Kidney (tissue), 14 donors: Measurements from ENCODE around the gene PPP2R2D. TPM values are rescaled to one million over a fixed set of nuclear protein-coding genes. Genes with fewer than 3 reads are reported as not detected.
A peak's percentile ranks its signal among the peaks of the same experiment; 100 is the strongest.

Source experiments
- DNase-seq, 5 donors: peaks; one replicate each; pipeline ENCODE4 v3.0.0-alpha.2; 2013 to 2020
- FAIRE-seq: peaks from 2 replicates; lab custom pipeline; 2012; peaks lifted over from hg19 to GRCh38; lab: Jason Lieb, UNC
- H3K27ac ChIP-seq, 2 donors: one replicate each; pipeline ENCODE4 v1.7.0; 2013; ENCODE audit warnings: low read depth in 2 of 2, low read length in 2 of 2, inconsistent platforms in 1 of 2
- H3K27me3 ChIP-seq: one replicate; pipeline ENCODE4 v1.7.1; 2013; ENCODE audit warnings: low read length, inconsistent platforms; ENCODE audit not compliant: control insufficient read depth, insufficient read depth
- H3K36me3 ChIP-seq, 3 donors: one replicate each; pipeline versions ENCODE4 v1.7.0 to v1.7.1; 2013; ENCODE audit warnings: low read length in 3 of 3, control low read depth in 1 of 3, inconsistent platforms in 1 of 3; ENCODE audit not compliant: insufficient read depth in 3 of 3, control insufficient read depth in 2 of 3
- H3K4me1 ChIP-seq, 3 donors: one replicate each; pipeline versions ENCODE4 v1.7.0 to v1.7.1; 2013; ENCODE audit warnings: low read length in 3 of 3, inconsistent platforms in 1 of 3, low read depth in 1 of 3; ENCODE audit not compliant: control insufficient read depth in 2 of 3, insufficient read depth in 2 of 3
- H3K4me3 ChIP-seq, 3 donors: one replicate each; pipeline versions ENCODE4 v1.7.0 to v1.8.1; 2013; ENCODE audit warnings: low read length in 3 of 3, control low read depth in 1 of 3, inconsistent platforms in 1 of 3
- H3K9ac ChIP-seq, 3 donors: one replicate each; pipeline versions ENCODE4 v1.7.0 to v1.7.1; 2013; ENCODE audit warnings: low read length in 3 of 3, control low read depth in 1 of 3, inconsistent platforms in 1 of 3
- H3K9me3 ChIP-seq, 3 donors: one replicate each; pipeline versions ENCODE4 v1.7.0 to v1.7.1; 2013; ENCODE audit warnings: low read length in 3 of 3, control low read depth in 1 of 3, inconsistent platforms in 1 of 3; ENCODE audit not compliant: control insufficient read depth in 2 of 3, insufficient read depth in 1 of 3
- CTCF ChIP-seq: IDR thresholded peaks from 3 replicates; pipeline ENCODE4 v1.5.1; 2012; ENCODE audit warnings: mild to moderate bottlenecking, moderate library complexity, borderline replicate concordance; ENCODE audit not compliant: insufficient read depth; ENCODE audit errors: extremely low read depth
- intact Hi-C: fragments of 100-400 bp; cut with DNase I; formaldehyde crosslinking; loops from one replicate; pipeline ENCODE4 v1.11.1; 2022
- polyA plus RNA-seq: library from polyadenylated mRNA; stranded (reverse); fragments of 350-450 nt; fragmentation: Illumina TruSeq; extraction: RNeasy Lipid Tissue Mini Kit (QIAGEN cat#74804); gene quantifications from one replicate; pipeline ENCODE4 v1.2.3, GENCODE V29; 2014; ENCODE audit warnings: low read depth, low replicate concordance; ENCODE audit not compliant: insufficient read depth
- total RNA-seq: library from RNA; stranded (reverse); fragmentation: NEBNext Ultra II Directional; extraction: Animal tissue kit (Norgen Biotek cat#: 25700); gene quantifications from one replicate; pipeline ENCODE4 v1.2.1, GENCODE V29; 2021
- donor health status: control.
- donor health status: control.
- donor health status: control.
- donor health status: control.
- donor health status: control.
- donor health status: DM: yes; HTN: yes; CAD: no.
- donor health status: Normal renal cell carcinoma (clear cell type).

The PPP2R2D gene
- total and polyA plus RNA-seq, 2 donors from 2014 or later = 28.3 to 34.8 TPM

DNA sequence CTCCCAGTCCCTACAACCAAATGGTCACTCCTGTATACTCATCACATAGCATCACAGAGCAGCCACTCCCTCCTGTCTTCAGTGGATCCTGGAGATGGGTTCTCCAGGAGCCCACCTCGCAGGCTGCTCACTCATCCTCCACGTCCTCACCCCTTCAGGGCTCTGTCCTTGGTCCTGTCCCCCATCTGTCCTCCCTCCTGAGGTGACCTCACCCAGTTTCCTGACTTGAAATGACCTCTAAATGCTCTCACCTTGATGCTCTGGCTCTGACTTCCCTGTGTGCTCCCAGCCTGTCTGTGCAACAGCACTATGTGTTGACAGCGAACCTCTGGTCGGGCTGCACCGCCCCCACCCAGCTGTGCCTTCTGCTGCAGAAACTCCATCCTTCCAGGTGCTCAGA lies 2.1 kb upstream of the PPP2R2D start:
- DNase-seq (peak in 1 of 5 donors; percentile 49), FAIRE-seq (no peak)
- Histone ChIP-seq H3K4me3 (no peak overlapping the region), H3K36me3 (no peaks in the 10 kb centered on the region), H3K27me3 (no peaks in the 10 kb centered on the region), H3K9ac (no peak overlapping the region), H3K4me1 (peaks cover 0 to 12% (median 9%) of the 10 kb centered on the region in 3 donors), H3K9me3 (no peaks in the 10 kb centered on the region), H3K27ac (no peak overlapping the region)
- intact Hi-C loops = no loop called here
- no peak for TF ChIP-seq CTCF

GRCh38 chr10:131899116-131899690 lies 1.6 kb upstream of the PPP2R2D start:
- Histone ChIP-seq H3K9ac (no peak overlapping the region), H3K27me3 (no peaks in the 10 kb centered on the region), H3K9me3 (no peaks in the 10 kb centered on the region), H3K4me3 (no peak overlapping the region), H3K27ac (no peak overlapping the region), H3K4me1 (peaks cover 0 to 12% (median 9%) of the 10 kb centered on the region in 3 donors), H3K36me3 (no peaks in the 10 kb centered on the region)
- no peak for TF ChIP-seq CTCF
- FAIRE-seq (no peak), DNase-seq (peak in 2 of 5 donors; percentile 43 to 56)
- intact Hi-C loops = no loop called here

- peak; percentile 19 to 69 (median 57) for DNase-seq
- H3K9ac ChIP-seq = peak overlapping the region in 2 of 3 donors; percentile 13 to 59
- H3K4me1 ChIP-seq = peaks cover 0 to 13% (median 9%) of the 10 kb centered on the region in 3 donors
- H3K9me3 ChIP-seq = no peaks in the 10 kb centered on the region
- intact Hi-C loops = no loop called here
- no peaks in the 10 kb centered on the region for H3K27me3 ChIP-seq
- peak overlapping the region; percentile 50 to 71 (median 52) for H3K4me3 ChIP-seq
- peak overlapping the region in 1 of 2 donors; percentile 85 for H3K27ac ChIP-seq
- no peak for FAIRE-seq
- no peak for TF ChIP-seq CTCF
- no peaks in the 10 kb centered on the region for H3K36me3 ChIP-seq
These were observed 986 bp upstream of the PPP2R2D start for GRCh38 chr10:131899695-131900349.
